H9 (cell line): ENCODE results near the gene MAGI3. TPM values are rescaled to one million over a fixed set of nuclear protein-coding genes. Genes with fewer than 3 reads are reported as not detected.

Source experiments
- DNase-seq: peaks from one replicate; pipeline ENCODE4 v3.0.0-alpha.2; 2017
- H2AFZ ChIP-seq: one replicate; pipeline ENCODE4 v1.6.1; 2013; ENCODE audit warnings: mild to moderate bottlenecking, low read length, control low read depth, moderate library complexity
- H2AK5ac ChIP-seq: 2 replicates; pipeline ENCODE4 v1.6.1; 2013; ENCODE audit warnings: low read length, control low read depth, mixed read lengths; ENCODE audit not compliant: insufficient read length
- H2BK120ac ChIP-seq: one replicate; pipeline ENCODE4 v1.6.1; 2013; ENCODE audit warnings: low read depth, mild to moderate bottlenecking, low read length, control low read depth, inconsistent platforms; ENCODE audit not compliant: poor library complexity, severe bottlenecking
- H2BK12ac ChIP-seq: 2 replicates; pipeline ENCODE4 v1.6.1; 2013; ENCODE audit warnings: low read length, control low read depth, mixed read lengths, low read depth; ENCODE audit not compliant: insufficient read length
- H2BK15ac ChIP-seq: 2 replicates; pipeline ENCODE4 v1.6.1; 2013; ENCODE audit warnings: low read depth, low read length, control low read depth
- H2BK20ac ChIP-seq: one replicate; pipeline ENCODE4 v1.6.1; 2013; ENCODE audit warnings: low read depth, mild to moderate bottlenecking, low read length, control low read depth, inconsistent platforms; ENCODE audit not compliant: poor library complexity, severe bottlenecking
- H2BK5ac ChIP-seq: 2 replicates; pipeline ENCODE4 v1.6.1; 2013; ENCODE audit warnings: low read length, control low read depth, mixed read lengths; ENCODE audit not compliant: insufficient read length
- H3K14ac ChIP-seq: 2 replicates; pipeline ENCODE4 v1.6.1; 2013; ENCODE audit warnings: low read length, control low read depth; ENCODE audit not compliant: insufficient read depth
- H3K18ac ChIP-seq: 2 replicates; pipeline ENCODE4 v1.6.1; 2013; ENCODE audit warnings: low read depth, mild to moderate bottlenecking, mixed read lengths, low read length, control low read depth; ENCODE audit not compliant: insufficient read length
- H3K23ac ChIP-seq: 2 replicates; pipeline ENCODE4 v1.6.1; 2013; ENCODE audit warnings: low read length, control low read depth, mixed read lengths, low read depth; ENCODE audit not compliant: insufficient read length
- H3K23me2 ChIP-seq: 2 replicates; pipeline ENCODE4 v1.6.1; 2013; ENCODE audit warnings: low read depth, mild to moderate bottlenecking, mixed read lengths, low read length, control low read depth; ENCODE audit not compliant: insufficient read length, poor library complexity, severe bottlenecking
- H3K27ac ChIP-seq: 2 replicates; pipeline ENCODE4 v1.5.1; 2013; ENCODE audit warnings: low read length, control low read depth, mixed read lengths, low read depth; ENCODE audit not compliant: insufficient read length
- H3K27me3 ChIP-seq: 2 replicates; pipeline ENCODE4 v1.6.1; 2013; ENCODE audit warnings: low read length, control low read depth, inconsistent platforms; ENCODE audit not compliant: insufficient read depth
- H3K4ac ChIP-seq: 2 replicates; pipeline ENCODE4 v1.6.1; 2013; ENCODE audit warnings: low read depth, mild to moderate bottlenecking, control low read depth, inconsistent platforms, low read length, moderate library complexity
- H3K4me1 ChIP-seq: 2 replicates; pipeline ENCODE4 v1.6.1; 2013; ENCODE audit warnings: low read length, control low read depth, inconsistent platforms; ENCODE audit not compliant: insufficient read depth
- H3K4me2 ChIP-seq: 2 replicates; pipeline ENCODE4 v1.6.1; 2013; ENCODE audit warnings: low read length, control low read depth, mixed read lengths; ENCODE audit not compliant: insufficient read length, insufficient read depth
- H3K56ac ChIP-seq: 2 replicates; pipeline ENCODE4 v1.6.1; 2013; ENCODE audit warnings: low read depth, mild to moderate bottlenecking, mixed read lengths, low read length, control low read depth; ENCODE audit not compliant: insufficient read length
- H3K79me1 ChIP-seq: 2 replicates; pipeline ENCODE4 v1.6.1; 2013; ENCODE audit warnings: low read depth, mild to moderate bottlenecking, moderate library complexity, low read length, control low read depth, inconsistent platforms; ENCODE audit not compliant: insufficient read depth, poor library complexity, severe bottlenecking
- H3K79me2 ChIP-seq: 2 replicates; pipeline ENCODE4 v1.6.1; 2013; ENCODE audit warnings: low read length, control low read depth, inconsistent platforms; ENCODE audit not compliant: insufficient read depth
- H3K9ac ChIP-seq: 2 replicates; pipeline ENCODE4 v1.6.1; 2013; ENCODE audit warnings: low read length, control low read depth, mixed read lengths; ENCODE audit not compliant: insufficient read length; ENCODE audit errors: extremely low read depth
- H3K9me3 ChIP-seq: one replicate; pipeline ENCODE4 v1.6.1; 2013; ENCODE audit warnings: low read depth, low read length, inconsistent platforms; ENCODE audit not compliant: control insufficient read depth
- H3T11ph ChIP-seq: one replicate; pipeline ENCODE4 v1.6.1; 2013; ENCODE audit warnings: mild to moderate bottlenecking, low read length, control low read depth, inconsistent platforms
- H4K20me1 ChIP-seq: one replicate; pipeline ENCODE4 v1.6.1; 2013; ENCODE audit not compliant: control insufficient read depth, insufficient read length, insufficient read depth
- H4K5ac ChIP-seq: 2 replicates; pipeline ENCODE4 v1.6.1; 2013; ENCODE audit warnings: low read depth, mild to moderate bottlenecking, mixed read lengths, low read length, control low read depth; ENCODE audit not compliant: insufficient read length
- H4K8ac ChIP-seq: replicated peaks from 2 replicates; pipeline ENCODE4 v1.6.1; 2013; ENCODE audit warnings: low read length, control low read depth, mixed read lengths, low read depth; ENCODE audit not compliant: insufficient read length
- H4K91ac ChIP-seq: 2 replicates; pipeline ENCODE4 v1.6.1; 2013; ENCODE audit warnings: low read depth, mild to moderate bottlenecking, moderate library complexity, mixed read lengths, low read length, control low read depth; ENCODE audit not compliant: insufficient read length
- H3K27ac Mint-ChIP-seq, 3 experiments: 2 replicates in 2 of 3; 3 replicates in 1 of 3; pipeline ENCODE4 v1.8.0; 2020 to 2021; ENCODE audit warnings: mixed read lengths in 3 of 3, mild to moderate bottlenecking in 1 of 3, moderate library complexity in 1 of 3
- H3K27me3 Mint-ChIP-seq: 2 replicates; pipeline ENCODE4 v1.8.0; 2021; ENCODE audit warnings: low read depth, mild to moderate bottlenecking, moderate library complexity, mixed read lengths
- H3K36me3 Mint-ChIP-seq, 3 experiments: 2 replicates in 2 of 3; 3 replicates in 1 of 3; pipeline ENCODE4 v1.8.0; 2020 to 2021; ENCODE audit warnings: low read depth in 3 of 3, mixed read lengths in 3 of 3; ENCODE audit not compliant: insufficient read depth in 1 of 3
- H3K4me1 Mint-ChIP-seq, 2 experiments: 2 replicates each; pipeline ENCODE4 v1.8.0; 2020; ENCODE audit warnings: mixed read lengths in 2 of 2
- H3K4me3 Mint-ChIP-seq, 2 experiments: 2 replicates in 1 of 2; 3 replicates in 1 of 2; pipeline ENCODE4 v1.8.0; 2020 to 2021; ENCODE audit warnings: mild to moderate bottlenecking in 2 of 2, mixed read lengths in 2 of 2, moderate library complexity in 1 of 2
- H3K9me3 Mint-ChIP-seq, 2 experiments: 2 replicates in 1 of 2; 3 replicates in 1 of 2; pipeline ENCODE4 v1.8.0; 2020; ENCODE audit warnings: mild to moderate bottlenecking in 2 of 2, mixed read lengths in 2 of 2, moderate library complexity in 1 of 2
- CTCF ChIP-seq: fragments of 200-600 bp; sonication (generic); conservative IDR thresholded peaks from 3 replicates; pipeline ENCODE4 v1.8.0; 2021; ENCODE audit warnings: antibody characterized with exemption, mild to moderate bottlenecking
- WGBS: extraction: QIAGEN DNeasy Blood & Tissue Kit; methylation state at CpG from one replicate; pipeline ENCODE4 v1.1.7; 2013; ENCODE audit warnings: missing lambda C conversion rate, low lambda C conversion rate, mixed read lengths; ENCODE audit not compliant: insufficient read length; ENCODE audit errors: extremely low coverage; 5-methylcytosine and 5-hydroxymethylcytosine counted together
- total RNA-seq: library from RNA; stranded (reverse); gene quantifications from 2 replicates; pipeline ENCODE4 v1.2.1, GENCODE V29; 2021

The MAGI3 gene
- total RNA-seq, 1 experiment from 2014 or later = 8.2 TPM

DNA sequence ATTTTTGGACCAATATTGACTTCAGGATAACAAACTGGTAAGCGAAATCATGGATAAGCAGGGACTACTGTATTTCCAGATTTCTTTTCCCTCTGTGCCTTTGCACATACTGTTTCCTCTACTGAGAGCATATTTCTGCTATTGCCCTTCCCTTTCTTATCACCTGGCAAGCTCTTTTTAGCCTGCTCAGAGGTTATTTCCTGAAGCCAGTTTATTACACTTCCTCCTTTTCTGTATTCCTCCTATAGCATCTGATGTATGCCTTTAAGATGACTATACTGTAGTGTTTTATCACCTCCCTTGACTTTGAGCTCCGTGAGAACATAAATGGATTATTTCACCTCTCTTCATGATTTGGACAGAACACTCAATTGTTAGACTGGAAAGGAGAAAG, 49.0 kb downstream of the MAGI3 start:
- Mint-ChIP-seq H3K4me1 (peaks cover 24 to 25% of the 10 kb centered on the region in 2 experiments), H3K9me3 (no peaks in the 10 kb centered on the region; a peak in 3 of 5 replicates), H3K27ac (no peak overlapping the region; a peak in 1 of 7 replicates), H3K27me3 (no peaks in the 10 kb centered on the region), H3K4me3 (no peak overlapping the region), H3K36me3 (peaks cover 1 to 6% (median 5%) of the 10 kb centered on the region in 3 experiments; a peak in 5 of 7 replicates)
- H3T11ph ChIP-seq = no peak overlapping the region
- no peak overlapping the region for H2AK5ac ChIP-seq
- TF ChIP-seq CTCF = no peak
- no peak overlapping the region for H2BK20ac ChIP-seq
- no peaks in the 10 kb centered on the region for H3K23me2 ChIP-seq
- H2AFZ ChIP-seq = no peak overlapping the region
- no peaks in the 10 kb centered on the region for H3K79me1 ChIP-seq
- no CpG with 5 or more reads among the region's 2 CpGs for WGBS
- H3K9ac ChIP-seq = no peak overlapping the region
- H4K8ac ChIP-seq = no peak overlapping the region
- no peak overlapping the region for H2BK120ac ChIP-seq
- no peak overlapping the region for H4K5ac ChIP-seq
- H3K27ac ChIP-seq = no peak overlapping the region
- no peaks in the 10 kb centered on the region for H4K20me1 ChIP-seq
- DNase-seq = no peak
- no peak overlapping the region for H3K4me2 ChIP-seq
- H3K4me1 ChIP-seq = no peaks in the 10 kb centered on the region; the same call in 1 of the 2 replicates
- H3K14ac ChIP-seq = no peak overlapping the region
- H3K9me3 ChIP-seq = no peaks in the 10 kb centered on the region
- no peak overlapping the region for H3K18ac ChIP-seq
- H2BK15ac ChIP-seq = no peak overlapping the region
- no peak overlapping the region for H3K56ac ChIP-seq
- no peaks in the 10 kb centered on the region for H3K79me2 ChIP-seq
- no peak overlapping the region for H3K4ac ChIP-seq
- H4K91ac ChIP-seq = no peak overlapping the region
- H2BK5ac ChIP-seq = no peak overlapping the region
- no peak overlapping the region for H2BK12ac ChIP-seq
- H3K23ac ChIP-seq = no peak overlapping the region
- H3K27me3 ChIP-seq = no peaks in the 10 kb centered on the region
